Measurements from ENCODE around the gene ARFRP1. TPM values are rescaled to one million over a fixed set of nuclear protein-coding genes. Genes with fewer than 3 reads are reported as not detected.

Gene ARFRP1
- total and polyA plus RNA-seq, 2 of the 13 experiments (the other 11 are each of a cell fraction or from before 2014, with no cell fraction given), result 32.0 to 51.1 TPM

DNA sequence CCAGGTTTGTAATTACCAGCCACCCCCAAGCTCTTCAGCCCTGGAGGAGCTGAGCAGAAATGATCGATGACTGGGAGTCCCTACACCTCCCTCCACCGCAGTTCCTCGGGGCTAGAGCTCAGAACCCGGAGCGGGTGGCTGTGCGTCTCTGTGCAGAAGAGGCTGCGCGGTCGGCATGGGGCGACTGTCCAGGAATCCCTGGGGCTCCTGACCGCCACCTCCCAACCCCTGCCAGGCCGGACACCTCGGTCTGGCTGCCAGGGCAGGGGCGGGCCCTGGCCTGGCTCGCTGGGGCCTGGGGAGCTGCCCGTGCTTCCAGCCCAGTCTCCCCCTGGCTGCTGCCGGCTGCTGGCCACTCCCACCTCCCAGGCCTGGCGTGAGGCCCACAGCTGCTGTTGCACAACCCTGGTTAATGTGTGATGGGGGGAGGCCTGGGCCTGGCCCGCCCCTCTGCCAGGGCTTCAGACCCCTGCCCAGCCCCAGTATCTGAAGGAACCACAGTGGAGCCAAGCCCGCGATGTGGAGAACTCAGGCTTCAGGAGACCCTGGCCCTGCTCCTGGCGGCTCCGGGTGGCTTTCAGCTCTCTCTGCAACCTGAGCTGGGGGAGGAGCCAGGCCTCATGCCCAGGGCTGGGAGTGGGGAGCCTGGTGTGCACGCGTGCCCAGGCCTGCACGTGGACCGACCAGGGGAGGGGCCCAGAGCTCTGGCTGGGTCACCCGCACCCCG is 33.0 kb upstream of the ARFRP1 start (continued):
- no peak for TF ChIP-seq ADNP (CRISPR knock-in tag; IDR thresholded peaks at IDR 0.05)
- TF ChIP-seq, protein P1, sequence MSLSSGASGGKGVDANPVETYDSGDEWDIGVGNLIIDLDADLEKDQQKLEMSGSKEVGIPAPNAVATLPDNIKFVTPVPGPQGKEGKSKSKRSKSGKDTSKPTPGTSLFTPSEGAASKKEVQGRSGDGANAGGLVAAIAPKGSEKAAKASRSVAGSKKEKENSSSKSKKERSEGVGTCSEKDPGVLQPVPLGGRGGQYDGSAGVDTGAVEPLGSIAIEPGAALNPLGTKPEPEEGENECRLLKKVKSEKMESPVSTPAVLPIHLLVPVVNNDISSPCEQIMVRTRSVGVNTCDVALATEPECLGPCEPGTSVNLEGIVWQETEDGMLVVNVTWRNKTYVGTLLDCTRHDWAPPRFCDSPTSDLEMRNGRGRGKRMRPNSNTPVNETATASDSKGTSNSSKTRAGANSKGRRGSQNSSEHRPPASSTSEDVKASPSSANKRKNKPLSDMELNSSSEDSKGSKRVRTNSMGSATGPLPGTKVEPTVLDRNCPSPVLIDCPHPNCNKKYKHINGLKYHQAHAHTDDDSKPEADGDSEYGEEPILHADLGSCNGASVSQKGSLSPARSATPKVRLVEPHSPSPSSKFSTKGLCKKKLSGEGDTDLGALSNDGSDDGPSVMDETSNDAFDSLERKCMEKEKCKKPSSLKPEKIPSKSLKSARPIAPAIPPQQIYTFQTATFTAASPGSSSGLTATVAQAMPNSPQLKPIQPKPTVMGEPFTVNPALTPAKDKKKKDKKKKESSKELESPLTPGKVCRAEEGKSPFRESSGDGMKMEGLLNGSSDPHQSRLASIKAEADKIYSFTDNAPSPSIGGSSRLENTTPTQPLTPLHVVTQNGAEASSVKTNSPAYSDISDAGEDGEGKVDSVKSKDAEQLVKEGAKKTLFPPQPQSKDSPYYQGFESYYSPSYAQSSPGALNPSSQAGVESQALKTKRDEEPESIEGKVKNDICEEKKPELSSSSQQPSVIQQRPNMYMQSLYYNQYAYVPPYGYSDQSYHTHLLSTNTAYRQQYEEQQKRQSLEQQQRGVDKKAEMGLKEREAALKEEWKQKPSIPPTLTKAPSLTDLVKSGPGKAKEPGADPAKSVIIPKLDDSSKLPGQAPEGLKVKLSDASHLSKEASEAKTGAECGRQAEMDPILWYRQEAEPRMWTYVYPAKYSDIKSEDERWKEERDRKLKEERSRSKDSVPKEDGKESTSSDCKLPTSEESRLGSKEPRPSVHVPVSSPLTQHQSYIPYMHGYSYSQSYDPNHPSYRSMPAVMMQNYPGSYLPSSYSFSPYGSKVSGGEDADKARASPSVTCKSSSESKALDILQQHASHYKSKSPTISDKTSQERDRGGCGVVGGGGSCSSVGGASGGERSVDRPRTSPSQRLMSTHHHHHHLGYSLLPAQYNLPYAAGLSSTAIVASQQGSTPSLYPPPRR (CRISPR knock-in tag; IDR thresholded peaks at IDR 0.05; ENCODE audit: borderline replicate concordance), result peak; percentile 92
- TF ChIP-seq ZFX (CRISPR knock-in tag; IDR thresholded peaks at IDR 0.05; ENCODE audit: low read depth), result peak; percentile 100
- TF ChIP-seq MLXIP (CRISPR knock-in tag; IDR thresholded peaks at IDR 0.05; ENCODE audit: borderline replicate concordance), result peak; percentile 83; the same call in 1 of the 2 replicates
- TF ChIP-seq KMT2B (CRISPR knock-in tag; IDR thresholded peaks at IDR 0.05), result peak; percentile 89
- TF ChIP-seq ZNF264 (CRISPR knock-in tag; IDR thresholded peaks at IDR 0.05), result peak; percentile 98
- peak; percentile 85; the same call in 1 of the 2 replicates for TF ChIP-seq ZNF160 (CRISPR knock-in tag; IDR thresholded peaks at IDR 0.05)
- TF ChIP-seq, protein P2, sequence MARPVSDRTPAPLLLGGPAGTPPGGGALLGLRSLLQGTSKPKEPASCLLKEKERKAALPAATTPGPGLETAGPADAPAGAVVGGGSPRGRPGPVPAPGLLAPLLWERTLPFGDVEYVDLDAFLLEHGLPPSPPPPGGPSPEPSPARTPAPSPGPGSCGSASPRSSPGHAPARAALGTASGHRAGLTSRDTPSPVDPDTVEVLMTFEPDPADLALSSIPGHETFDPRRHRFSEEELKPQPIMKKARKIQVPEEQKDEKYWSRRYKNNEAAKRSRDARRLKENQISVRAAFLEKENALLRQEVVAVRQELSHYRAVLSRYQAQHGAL (CRISPR knock-in tag; IDR thresholded peaks at IDR 0.05; ENCODE audit: not compliant biosample characterization), result no peak
- TF ChIP-seq, protein P3, sequence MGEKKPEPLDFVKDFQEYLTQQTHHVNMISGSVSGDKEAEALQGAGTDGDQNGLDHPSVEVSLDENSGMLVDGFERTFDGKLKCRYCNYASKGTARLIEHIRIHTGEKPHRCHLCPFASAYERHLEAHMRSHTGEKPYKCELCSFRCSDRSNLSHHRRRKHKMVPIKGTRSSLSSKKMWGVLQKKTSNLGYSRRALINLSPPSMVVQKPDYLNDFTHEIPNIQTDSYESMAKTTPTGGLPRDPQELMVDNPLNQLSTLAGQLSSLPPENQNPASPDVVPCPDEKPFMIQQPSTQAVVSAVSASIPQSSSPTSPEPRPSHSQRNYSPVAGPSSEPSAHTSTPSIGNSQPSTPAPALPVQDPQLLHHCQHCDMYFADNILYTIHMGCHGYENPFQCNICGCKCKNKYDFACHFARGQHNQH (CRISPR knock-in tag; IDR thresholded peaks at IDR 0.05), result peak; percentile 90; the same call in 1 of the 2 replicates
- no peak for TF ChIP-seq RELA (CRISPR knock-in tag; IDR thresholded peaks at IDR 0.05)
- TF ChIP-seq ZNF329 (CRISPR knock-in tag; IDR thresholded peaks at IDR 0.05; ENCODE audit: low read depth), result peak; percentile 86
- TF ChIP-seq, protein P4, sequence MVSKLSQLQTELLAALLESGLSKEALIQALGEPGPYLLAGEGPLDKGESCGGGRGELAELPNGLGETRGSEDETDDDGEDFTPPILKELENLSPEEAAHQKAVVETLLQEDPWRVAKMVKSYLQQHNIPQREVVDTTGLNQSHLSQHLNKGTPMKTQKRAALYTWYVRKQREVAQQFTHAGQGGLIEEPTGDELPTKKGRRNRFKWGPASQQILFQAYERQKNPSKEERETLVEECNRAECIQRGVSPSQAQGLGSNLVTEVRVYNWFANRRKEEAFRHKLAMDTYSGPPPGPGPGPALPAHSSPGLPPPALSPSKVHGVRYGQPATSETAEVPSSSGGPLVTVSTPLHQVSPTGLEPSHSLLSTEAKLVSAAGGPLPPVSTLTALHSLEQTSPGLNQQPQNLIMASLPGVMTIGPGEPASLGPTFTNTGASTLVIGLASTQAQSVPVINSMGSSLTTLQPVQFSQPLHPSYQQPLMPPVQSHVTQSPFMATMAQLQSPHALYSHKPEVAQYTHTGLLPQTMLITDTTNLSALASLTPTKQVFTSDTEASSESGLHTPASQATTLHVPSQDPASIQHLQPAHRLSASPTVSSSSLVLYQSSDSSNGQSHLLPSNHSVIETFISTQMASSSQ (IDR thresholded peaks at IDR 0.05; ENCODE audit: low read depth), result peak; percentile 99
- TF ChIP-seq, protein P4 (CRISPR knock-in tag; IDR thresholded peaks at IDR 0.05; ENCODE audit: borderline replicate concordance), result peak; percentile 100
- TF ChIP-seq EZH2 (conservative IDR thresholded peaks at IDR 0.05; ENCODE audit: low read depth, low read length), result no peak
